Ovary (tissue), 9 donors: ENCODE data around the gene CAMSAP1. TPM values are rescaled to one million over a fixed set of nuclear protein-coding genes. Genes with fewer than 3 reads are reported as not detected.

ENCODE experiments used
- DNase-seq, 5 donors: peaks; one replicate each; pipeline ENCODE4 v3.0.0-alpha.2; 2019 to 2020
- H3K27ac ChIP-seq, 2 donors: fragments of 200-600 bp; one replicate each; pipeline versions ENCODE4 v1.5.1 to v1.8.0; 2019 to 2022
- H3K27me3 ChIP-seq: fragments of 200-600 bp; one replicate; pipeline ENCODE4 v1.8.0; 2022
- H3K36me3 ChIP-seq: fragments of 200-600 bp; sonication (generic); one replicate; pipeline ENCODE4 v1.5.1; 2019
- H3K4me1 ChIP-seq: one replicate; pipeline ENCODE4 v1.8.1; 2013; ENCODE audit warnings: mild to moderate bottlenecking, moderate library complexity; ENCODE audit not compliant: insufficient read depth
- H3K4me3 ChIP-seq: fragments of 200-600 bp; sonication (generic); one replicate; pipeline ENCODE4 v1.5.1; 2017
- H3K9me3 ChIP-seq, 2 donors: fragments of 200-600 bp in 1 of 2; sonication (generic) in 1 of 2; one replicate each; pipeline versions ENCODE4 v1.5.1 to v1.8.1; 2013 to 2019; ENCODE audit warnings: mild to moderate bottlenecking in 1 of 2, moderate library complexity in 1 of 2
- EP300 ChIP-seq: sonication (generic); formaldehyde crosslinking; IDR thresholded peaks from one replicate; pipeline ENCODE4 v1.6.1; 2017; ENCODE audit warnings: antibody characterized with exemption
- POLR2A ChIP-seq: fragments of 450-650 bp; IDR thresholded peaks from one replicate; pipeline ENCODE4 v1.6.1; 2017; ENCODE audit warnings: antibody characterized with exemption, mild to moderate bottlenecking, moderate library complexity
- WGBS, 3 donors: extraction: QIAGEN DNeasy Blood & Tissue Kit in 1 of 3; methylation state at CpG; one replicate each; pipeline versions ENCODE4 v1.1.5 to v1.1.7; 2013 to 2017; 5-methylcytosine and 5-hydroxymethylcytosine counted together
- intact Hi-C, 4 donors: fragments of 100-400 bp; cut with DNase I; formaldehyde crosslinking; loops; one replicate each; pipeline versions ENCODE4 v1.11.0 to v1.15.1; 2022 to 2023
- polyA plus RNA-seq, 2 donors: library from polyadenylated mRNA; stranded (reverse); fragments of 200-250 nt in 1 of 2; fragments of 350-450 nt in 1 of 2; fragmentation: Illumina TruSeq in 1 of 2; extraction: RNeasy Lipid Tissue Mini Kit (QIAGEN cat#74804) in 1 of 2; gene quantifications; one replicate each; pipeline ENCODE4 v1.2.3, GENCODE V29; 2013 to 2014
- total RNA-seq, 7 donors: library from RNA; depleted of rRNA in 2 of 7; stranded (reverse); fragments of >200 nt in 2 of 7; fragmentation: NEBNext Ultra II Directional in 3 of 7; extraction: Animal tissue kit (Norgen Biotek cat#: 25700) in 3 of 7; gene quantifications; one replicate each; pipeline versions ENCODE4 v1.1.0 to v1.2.4, GENCODE V29; 2016 to 2023
- TF ChIP-seq, protein P1 (sequence below), 3 donors: fragments of 450-650 bp in 2 of 3; fragments of 200-600 bp in 1 of 3; IDR thresholded peaks; one replicate each; pipeline versions ENCODE4 v1.5.1 to v1.8.0; 2016 to 2022; ENCODE audit warnings: antibody characterized with exemption in 3 of 3, mild to moderate bottlenecking in 1 of 3
- donor health status: DM: no; HTN: no; CAD: no; lungs with moderate emphysema.
- donor health status: DM: no; HTN: no; CAD: no.
- donor health status: Bipolar disorder and iron deficiency.
- donor health status: DM: yes; HTN: yes; CAD: no.
- donor health status: DM: no; HTN: no; CAD: no.
- donor health status: DM: yes; HTN: yes; CAD: no.

The CAMSAP1 gene
- total and polyA plus RNA-seq, 9 donors: 9.4 to 62.6 (median 38.0) TPM

DNA sequence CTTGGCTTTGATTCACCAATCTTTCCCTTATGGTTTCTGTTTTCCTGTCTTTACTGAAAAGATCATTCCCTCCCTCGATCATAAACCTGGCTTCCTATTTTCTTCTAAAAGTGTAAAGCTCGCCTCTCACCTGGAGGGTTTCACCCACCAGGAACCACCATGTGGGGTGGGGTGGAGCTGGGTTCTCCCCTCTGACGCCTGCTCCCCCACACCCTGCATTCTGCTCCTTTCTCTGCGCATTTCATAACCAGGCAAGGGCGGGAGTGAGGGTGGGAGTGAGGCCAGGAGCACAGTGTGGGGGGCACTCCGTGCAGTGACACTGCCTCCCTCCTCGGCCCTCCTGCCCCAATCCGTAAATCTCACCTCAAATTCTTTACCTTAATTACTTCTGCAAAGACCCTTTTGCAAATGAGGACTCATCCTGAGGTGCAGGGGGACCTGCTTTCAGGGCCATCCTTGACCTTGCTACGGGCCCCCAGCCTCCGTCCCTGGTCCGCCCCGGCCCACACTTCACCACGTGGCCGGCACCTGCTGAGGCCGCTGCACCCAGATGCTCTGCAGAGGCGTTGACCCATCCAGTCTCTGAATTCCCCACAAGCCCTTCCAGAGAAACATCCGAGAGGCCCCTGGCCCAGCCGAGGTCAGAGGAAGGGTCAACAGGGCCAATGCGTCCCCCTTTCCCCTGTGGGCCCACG lies 146.0 kb downstream of the CAMSAP1 start:
- no peak for DNase-seq
- Histone ChIP-seq H3K9me3 (no peaks in the 10 kb centered on the region), H3K4me1 (no peaks in the 10 kb centered on the region), H3K27me3 (no peaks in the 10 kb centered on the region), H3K4me3 (no peak overlapping the region), H3K36me3 (no peaks in the 10 kb centered on the region), H3K27ac (no peak overlapping the region)
- 54 to 68% (median 64%) methylated on average over 19 to 20 of the region's 20 CpGs for WGBS, 3 donors
- intact Hi-C loops: no loop called here
- TF ChIP-seq EP300 (no peak), POLR2A (no peak)
- TF ChIP-seq, protein P1, sequence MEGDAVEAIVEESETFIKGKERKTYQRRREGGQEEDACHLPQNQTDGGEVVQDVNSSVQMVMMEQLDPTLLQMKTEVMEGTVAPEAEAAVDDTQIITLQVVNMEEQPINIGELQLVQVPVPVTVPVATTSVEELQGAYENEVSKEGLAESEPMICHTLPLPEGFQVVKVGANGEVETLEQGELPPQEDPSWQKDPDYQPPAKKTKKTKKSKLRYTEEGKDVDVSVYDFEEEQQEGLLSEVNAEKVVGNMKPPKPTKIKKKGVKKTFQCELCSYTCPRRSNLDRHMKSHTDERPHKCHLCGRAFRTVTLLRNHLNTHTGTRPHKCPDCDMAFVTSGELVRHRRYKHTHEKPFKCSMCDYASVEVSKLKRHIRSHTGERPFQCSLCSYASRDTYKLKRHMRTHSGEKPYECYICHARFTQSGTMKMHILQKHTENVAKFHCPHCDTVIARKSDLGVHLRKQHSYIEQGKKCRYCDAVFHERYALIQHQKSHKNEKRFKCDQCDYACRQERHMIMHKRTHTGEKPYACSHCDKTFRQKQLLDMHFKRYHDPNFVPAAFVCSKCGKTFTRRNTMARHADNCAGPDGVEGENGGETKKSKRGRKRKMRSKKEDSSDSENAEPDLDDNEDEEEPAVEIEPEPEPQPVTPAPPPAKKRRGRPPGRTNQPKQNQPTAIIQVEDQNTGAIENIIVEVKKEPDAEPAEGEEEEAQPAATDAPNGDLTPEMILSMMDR (IDR thresholded peaks at IDR 0.05): no peak

DNA sequence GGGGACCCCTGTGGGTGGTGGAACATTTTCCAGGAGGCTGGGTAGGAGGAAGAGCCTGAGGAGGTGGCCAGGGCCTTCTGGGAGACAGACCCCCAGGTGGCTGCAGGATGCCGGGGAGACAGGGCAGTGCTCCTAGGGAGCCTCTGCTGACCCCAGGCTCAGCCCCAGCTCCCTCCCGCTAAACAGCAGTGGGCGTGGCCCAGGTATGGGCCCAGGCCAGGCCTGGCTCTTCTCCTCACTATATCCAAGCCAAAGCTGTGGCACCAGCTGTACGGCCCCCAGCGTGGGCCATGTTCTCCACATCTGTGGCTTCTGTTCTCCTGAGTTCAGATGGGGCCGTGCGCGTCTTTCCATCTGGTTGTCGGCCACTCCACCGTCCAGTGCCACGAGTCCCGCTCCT lies 146.9 kb downstream of the CAMSAP1 start:
- Histone ChIP-seq H3K4me1 (no peaks in the 10 kb centered on the region), H3K4me3 (no peak overlapping the region), H3K36me3 (no peaks in the 10 kb centered on the region), H3K27me3 (no peaks in the 10 kb centered on the region), H3K27ac (no peak overlapping the region), H3K9me3 (no peaks in the 10 kb centered on the region)
- intact Hi-C loops: loop anchor here in 1 of 4 donors (1.0 kb wide), 1 partner anchor 19 kb away; no protein-coding TSS in a partner anchor
- no peak for DNase-seq
- WGBS, 3 donors: 78 to 86% (median 81%) methylated on average over 12 of the region's 12 CpGs
- TF ChIP-seq EP300 (no peak), POLR2A (no peak)
- TF ChIP-seq, protein P1 (IDR thresholded peaks at IDR 0.05): no peak

DNA sequence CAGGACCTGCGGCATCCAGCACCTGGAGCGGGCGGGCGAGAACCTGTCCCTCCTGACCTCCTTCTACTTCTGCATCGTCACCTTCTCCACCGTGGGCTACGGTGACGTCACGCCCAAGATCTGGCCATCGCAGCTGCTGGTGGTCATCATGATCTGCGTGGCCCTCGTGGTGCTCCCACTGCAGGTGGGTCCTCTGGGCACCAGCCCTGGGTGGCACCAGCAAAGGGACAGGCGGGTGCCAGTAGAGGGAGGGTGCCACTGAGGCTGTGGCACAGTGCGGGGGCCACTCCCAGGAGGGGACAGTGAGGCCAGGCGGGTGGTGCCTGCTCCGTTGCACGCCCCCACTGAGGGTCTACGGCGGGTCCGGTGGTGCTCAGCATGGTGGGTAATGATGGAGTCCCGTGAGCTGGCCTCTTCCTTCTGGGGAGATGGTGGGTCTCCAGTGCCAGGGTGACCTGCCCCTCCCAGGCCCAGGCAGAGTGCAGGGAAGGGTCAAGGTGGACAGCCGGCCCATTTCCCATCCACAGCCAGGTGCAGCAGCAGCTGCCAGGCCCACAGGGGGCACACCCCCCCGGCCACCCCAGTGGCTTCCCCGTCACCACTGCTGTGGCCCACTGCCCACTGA lies 147.6 kb downstream of the CAMSAP1 start:
- Histone ChIP-seq H3K4me3 (no peak overlapping the region), H3K27ac (no peak overlapping the region), H3K36me3 (no peaks in the 10 kb centered on the region), H3K27me3 (no peaks in the 10 kb centered on the region), H3K9me3 (no peaks in the 10 kb centered on the region), H3K4me1 (no peaks in the 10 kb centered on the region)
- intact Hi-C loops: loop anchor here in 2 of 4 donors (1.0 to 10.0 kb wide), 2 partner anchors 20 to 65 kb away; partner anchors contain the start of gene SOHLH1 (in 1 of the 2)
- no peak for TF ChIP-seq EP300
- TF ChIP-seq POLR2A: no peak
- TF ChIP-seq, protein P1 (IDR thresholded peaks at IDR 0.05): no peak
- 90 to 93% (median 92%) methylated on average over 24 of the region's 24 CpGs for WGBS, 3 donors
- no peak for DNase-seq

DNA sequence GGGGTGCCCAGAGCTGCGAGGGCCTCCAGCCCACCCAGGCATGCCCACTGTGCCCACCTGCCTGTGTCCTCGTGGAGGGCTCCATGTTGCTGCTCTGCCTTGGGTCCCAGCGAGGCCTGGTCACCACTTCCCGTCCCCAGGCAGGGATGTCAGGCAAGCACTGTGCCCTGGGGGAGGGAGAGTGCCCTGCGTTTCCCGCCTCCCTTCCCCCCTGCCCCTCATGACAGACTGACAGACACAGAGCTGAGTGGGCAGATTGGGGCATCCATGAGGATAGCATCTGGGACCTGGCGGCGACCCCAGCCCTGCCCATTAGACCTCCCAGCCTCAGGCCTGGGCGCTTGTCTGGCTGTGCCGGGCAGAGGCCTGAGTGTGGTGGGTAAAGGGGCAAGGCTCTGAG lies 148.5 kb downstream of the CAMSAP1 start:
- WGBS, 3 donors: 85 to 100% (median 91%) methylated on average over 6 to 10 of the region's 10 CpGs
- intact Hi-C loops: loop anchor here in 1 of 4 donors (10.0 kb wide), 1 partner anchor 64 kb away; the partner anchor contains the start of gene SOHLH1
- Histone ChIP-seq H3K9me3 (no peaks in the 10 kb centered on the region), H3K4me3 (no peak overlapping the region), H3K4me1 (no peaks in the 10 kb centered on the region), H3K36me3 (no peaks in the 10 kb centered on the region), H3K27me3 (no peaks in the 10 kb centered on the region), H3K27ac (no peak overlapping the region)
- TF ChIP-seq, protein P1 (IDR thresholded peaks at IDR 0.05): no peak
- TF ChIP-seq POLR2A: no peak
- TF ChIP-seq EP300: no peak
- DNase-seq: no peak

Other genes starting within 250 kb of the CAMSAP1 start
- gene LCN9, start 244.2 kb downstream of the CAMSAP1 start, total RNA-seq: not detected
- gene LCN9, start 244.2 kb downstream of the CAMSAP1 start, polyA plus RNA-seq: not detected
- under 1 TPM in 1 of 7 donors, not detected in 6; 0.17 TPM for gene SOHLH1, start 208.1 kb downstream of the CAMSAP1 start, total RNA-seq
- gene SOHLH1, start 208.1 kb downstream of the CAMSAP1 start, polyA plus RNA-seq: under 1 TPM in 1 of 2 donors, not detected in 1; 0.36 TPM
- 10 to 100 TPM in 2 of 7 donors, 1 to 10 TPM in 4, under 1 TPM in 1; 0.83 to 12.0 (median 6.4) TPM for gene KCNT1, start 205.4 kb downstream of the CAMSAP1 start, total RNA-seq
- gene KCNT1, start 205.4 kb downstream of the CAMSAP1 start, polyA plus RNA-seq: 1 to 10 TPM; 1.9 to 2.0 TPM
- gene UBAC1, start 53.8 kb upstream of the CAMSAP1 start, total RNA-seq: 10 to 100 TPM; 29.4 to 42.0 (median 34.9) TPM
- gene UBAC1, start 53.8 kb upstream of the CAMSAP1 start, polyA plus RNA-seq: 10 to 100 TPM; 19.7 to 33.3 TPM
- 10 to 100 TPM; 14.3 to 47.0 (median 29.8) TPM for gene NACC2, start 187.7 kb upstream of the CAMSAP1 start, total RNA-seq
- 1 to 10 TPM; 7.0 to 7.6 TPM for gene NACC2, start 187.7 kb upstream of the CAMSAP1 start, polyA plus RNA-seq
- 10 to 100 TPM; 13.8 to 35.2 (median 26.2) TPM for gene TMEM250, start 211.3 kb upstream of the CAMSAP1 start, total RNA-seq
- gene TMEM250, start 211.3 kb upstream of the CAMSAP1 start, polyA plus RNA-seq: 10 to 100 TPM in 1 of 2 donors, 1 to 10 TPM in 1; 3.7 to 19.3 TPM